Sigmoid colon (tissue), 4 donors: ENCODE data around the gene CPS1.

Experiments used
- CTCF ChIP-seq, 4 experiments: fragments of 450-650 bp in 3 of 4; fragments of 200-600 bp in 1 of 4; IDR thresholded peaks; one replicate each; pipeline ENCODE4 v1.5.1; 2016 to 2019; ENCODE audit warnings: antibody characterized with exemption in 4 of 4, mild to moderate bottlenecking in 3 of 4, moderate library complexity in 2 of 4
- EP300 ChIP-seq, 4 donors: sonication (generic); formaldehyde crosslinking; IDR thresholded peaks; one replicate each; pipeline ENCODE4 v1.6.1; 2017; ENCODE audit warnings: antibody characterized with exemption in 4 of 4
- POLR2A ChIP-seq, 2 donors: fragments of 450-650 bp; IDR thresholded peaks; one replicate each; pipeline ENCODE4 v1.6.1; 2016; ENCODE audit warnings: antibody characterized with exemption in 2 of 2, mild to moderate bottlenecking in 2 of 2, moderate library complexity in 2 of 2
- POLR2AphosphoS5 ChIP-seq, 4 donors: sonication (generic); formaldehyde crosslinking; IDR thresholded peaks; one replicate each; pipeline ENCODE4 v1.6.1; 2017; ENCODE audit warnings: antibody characterized with exemption in 4 of 4

- TF ChIP-seq CTCF (IDR thresholded peaks at IDR 0.05) (no peak), POLR2A (IDR thresholded peaks at IDR 0.05) (no peak), POLR2AphosphoS5 (IDR thresholded peaks at IDR 0.05) (no peak), EP300 (IDR thresholded peaks at IDR 0.05) (no peak)
Measured at GRCh38 chr2:210531050-210531449, 25.3 kb upstream of the CPS1 start.
